Fibroblast of pulmonary artery (primary cell): ENCODE data around the gene CPNE9.

Experiments
- DNase-seq: peaks from one replicate; pipeline ENCODE4 v3.0.0-alpha.2; 2010; ENCODE audit warnings: low read depth
- H3K4me3 ChIP-seq: replicated peaks from 2 replicates; pipeline ENCODE4 v1.5.1; 2011; ENCODE audit warnings: low read depth, mild to moderate bottlenecking, control low read depth, low read length, moderate library complexity
- CTCF ChIP-seq: IDR thresholded peaks from 2 replicates; pipeline ENCODE4 v1.5.1; 2011; ENCODE audit warnings: mild to moderate bottlenecking, control low read depth, low read length, inconsistent platforms; ENCODE audit errors: missing control alignments

CPNE9 gene

GRCh38 chr3:9679476-9680080 lies 24.1 kb upstream of the CPNE9 start:
- DNase-seq: no peak
- no peak for TF ChIP-seq CTCF
- H3K4me3 ChIP-seq: no peak overlapping the region

GRCh38 chr3:9681011-9681722 lies 22.5 kb upstream of the CPNE9 start:
- DNase-seq: no peak
- no peak for TF ChIP-seq CTCF
- H3K4me3 ChIP-seq: no peak overlapping the region

GRCh38 chr3:9681723-9682081 lies 21.9 kb upstream of the CPNE9 start:
- TF ChIP-seq CTCF: no peak
- DNase-seq: no peak
- no peak overlapping the region for H3K4me3 ChIP-seq

GRCh38 chr3:9682096-9682495 lies 21.5 kb upstream of the CPNE9 start:
- H3K4me3 ChIP-seq: no peak overlapping the region
- TF ChIP-seq CTCF: no peak
- DNase-seq: no peak

- TF ChIP-seq CTCF: no peak
- DNase-seq: no peak
- no peak overlapping the region for H3K4me3 ChIP-seq
Observed at GRCh38 chr3:9683426-9683825, 20.2 kb upstream of the CPNE9 start.

GRCh38 chr3:9685216-9686049 lies 18.2 kb upstream of the CPNE9 start:
- no peak for DNase-seq
- TF ChIP-seq CTCF: no peak
- no peak overlapping the region for H3K4me3 ChIP-seq
